GM19467 (cell line): ENCODE results near the gene NGEF.
A peak's percentile ranks its signal among the peaks of the same experiment; 100 is the strongest.
"Not testable (repeated sequence)": the region's sequence is repeated elsewhere in the genome, so short reads cannot be mapped to it uniquely, and the experiment has no call there.

Source experiments
- ATAC-seq: cut with Tn5 transposase; IDR thresholded peaks from one replicate; pipeline ENCODE4 v1.9.1; 2021; ENCODE audit warnings: mild to moderate bottlenecking, moderate library complexity; ENCODE audit not compliant: unreplicated experiment

The NGEF gene, protein sequence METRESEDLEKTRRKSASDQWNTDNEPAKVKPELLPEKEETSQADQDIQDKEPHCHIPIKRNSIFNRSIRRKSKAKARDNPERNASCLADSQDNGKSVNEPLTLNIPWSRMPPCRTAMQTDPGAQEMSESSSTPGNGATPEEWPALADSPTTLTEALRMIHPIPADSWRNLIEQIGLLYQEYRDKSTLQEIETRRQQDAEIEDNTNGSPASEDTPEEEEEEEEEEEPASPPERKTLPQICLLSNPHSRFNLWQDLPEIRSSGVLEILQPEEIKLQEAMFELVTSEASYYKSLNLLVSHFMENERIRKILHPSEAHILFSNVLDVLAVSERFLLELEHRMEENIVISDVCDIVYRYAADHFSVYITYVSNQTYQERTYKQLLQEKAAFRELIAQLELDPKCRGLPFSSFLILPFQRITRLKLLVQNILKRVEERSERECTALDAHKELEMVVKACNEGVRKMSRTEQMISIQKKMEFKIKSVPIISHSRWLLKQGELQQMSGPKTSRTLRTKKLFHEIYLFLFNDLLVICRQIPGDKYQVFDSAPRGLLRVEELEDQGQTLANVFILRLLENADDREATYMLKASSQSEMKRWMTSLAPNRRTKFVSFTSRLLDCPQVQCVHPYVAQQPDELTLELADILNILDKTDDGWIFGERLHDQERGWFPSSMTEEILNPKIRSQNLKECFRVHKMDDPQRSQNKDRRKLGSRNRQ

DNA sequence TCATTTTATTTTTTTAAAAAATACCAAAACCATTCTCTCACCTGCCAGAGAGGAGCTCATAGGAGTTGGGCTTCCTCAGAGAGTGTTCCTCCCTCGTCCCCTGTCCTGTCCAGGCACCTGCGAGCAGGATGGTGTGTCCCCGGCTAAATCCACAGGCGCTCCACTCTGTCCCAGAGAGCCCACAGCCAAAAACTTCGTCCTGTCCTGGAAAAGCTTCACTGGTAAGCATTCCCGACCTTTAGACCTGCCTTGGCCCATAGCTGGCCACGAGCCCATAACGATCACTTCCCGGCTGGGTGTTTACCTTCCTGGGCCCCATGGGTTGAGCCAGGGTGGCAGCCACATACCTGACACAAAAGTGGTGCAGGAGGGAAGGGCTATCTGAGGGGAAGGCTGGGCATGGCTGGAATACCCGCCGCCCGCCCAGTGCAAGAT is at the start of gene NGEF:
NGEF (minus strand) TSS at position 230 of the 435 bp plus-strand sequence. CDS start 38,366 bp downstream, outside the sequence.
- ATAC-seq = no peak

DNA sequence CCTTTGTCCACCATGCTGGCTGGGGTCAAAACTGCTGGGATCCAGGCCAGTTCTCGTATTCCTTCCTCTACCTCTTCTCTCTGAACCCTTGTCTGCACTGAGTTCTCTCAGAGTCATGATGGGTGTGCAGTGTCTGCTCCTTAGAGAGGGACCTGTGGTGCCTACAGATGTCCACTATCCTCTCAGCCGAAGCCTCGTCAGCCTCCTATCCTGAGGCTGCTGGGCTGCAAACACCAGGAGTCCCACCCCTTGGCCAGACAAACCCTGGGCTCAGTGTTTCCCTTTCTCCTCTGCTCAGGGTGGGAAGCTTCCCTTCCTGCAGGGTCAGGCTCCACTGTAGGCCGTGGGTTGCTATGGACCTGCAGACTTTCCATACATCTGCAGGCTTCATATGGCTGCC is 49.4 kb upstream of the NGEF start:
- ATAC-seq = no peak

DNA sequence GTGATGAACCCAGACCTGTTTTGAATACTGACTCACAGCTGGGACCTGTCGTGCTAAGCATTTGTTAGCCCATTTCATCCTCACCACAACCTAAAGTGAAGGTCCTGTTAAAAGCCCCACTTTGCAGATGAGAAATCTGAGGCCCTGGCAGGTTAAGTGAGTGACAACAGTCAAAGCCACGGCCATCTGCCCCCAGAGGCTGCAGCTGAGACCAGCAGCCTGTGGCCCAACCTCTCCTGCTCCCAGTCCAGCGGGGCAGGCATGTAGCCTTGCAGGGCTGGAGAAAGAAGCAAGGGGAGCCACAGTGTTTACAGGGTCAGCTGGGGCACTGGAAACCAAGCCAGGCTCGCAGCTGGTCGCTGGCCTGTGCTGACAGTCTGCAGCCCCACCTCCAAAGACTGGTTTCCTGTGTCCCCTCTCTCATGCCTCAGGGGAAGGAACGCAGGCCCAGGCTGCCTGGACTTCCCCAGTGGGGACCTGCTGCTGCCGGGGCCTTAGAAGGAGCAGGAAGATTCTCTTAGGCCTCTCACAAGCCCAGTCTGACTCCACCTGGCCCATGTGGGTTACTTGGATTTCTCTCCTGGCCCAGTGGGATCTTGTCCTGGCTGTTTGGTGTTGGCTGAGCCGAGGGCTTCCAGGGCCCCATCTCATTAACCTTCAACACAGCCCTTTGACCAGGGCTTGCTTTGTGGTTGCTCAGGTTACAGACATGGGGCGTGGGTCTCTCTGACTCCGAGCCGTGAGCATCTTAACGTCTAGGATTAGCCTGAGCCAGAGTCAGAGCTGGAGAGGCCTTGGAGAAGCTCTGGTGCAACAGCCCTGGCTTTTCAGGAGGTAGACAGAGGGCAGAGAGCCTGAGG is 48.8 kb upstream of the NGEF start:
- no peak for ATAC-seq

DNA sequence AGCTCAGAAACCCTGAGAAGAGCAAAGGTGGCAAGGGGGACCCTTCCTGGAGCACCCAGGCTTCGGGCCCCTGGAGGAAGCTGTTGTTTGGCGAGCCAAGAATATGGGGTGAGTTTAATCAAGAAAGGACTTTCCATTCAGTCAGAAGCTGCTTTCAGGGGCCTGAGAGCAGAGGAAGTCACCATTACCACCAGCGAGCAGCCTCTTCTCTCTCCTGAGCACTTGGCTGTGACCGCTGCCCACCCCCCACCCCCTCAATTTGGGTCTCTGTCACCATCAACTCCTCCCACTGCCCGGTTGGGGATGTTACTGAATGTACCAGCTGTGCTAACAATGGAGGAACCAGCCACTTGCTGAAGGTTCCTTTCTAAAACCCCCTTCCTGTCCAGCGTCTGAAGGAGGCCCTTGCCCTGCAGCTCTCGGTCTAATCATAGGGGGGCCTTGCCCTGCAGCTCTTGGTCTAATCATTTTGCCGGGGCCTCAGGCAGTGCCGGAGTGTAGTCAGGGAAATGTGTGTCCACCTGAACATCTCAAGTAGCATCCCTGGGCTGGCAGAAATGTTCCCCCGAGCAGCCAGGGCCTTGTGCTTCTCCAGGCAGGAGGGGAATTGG is 48.0 kb upstream of the NGEF start:
- ATAC-seq = no peak

DNA sequence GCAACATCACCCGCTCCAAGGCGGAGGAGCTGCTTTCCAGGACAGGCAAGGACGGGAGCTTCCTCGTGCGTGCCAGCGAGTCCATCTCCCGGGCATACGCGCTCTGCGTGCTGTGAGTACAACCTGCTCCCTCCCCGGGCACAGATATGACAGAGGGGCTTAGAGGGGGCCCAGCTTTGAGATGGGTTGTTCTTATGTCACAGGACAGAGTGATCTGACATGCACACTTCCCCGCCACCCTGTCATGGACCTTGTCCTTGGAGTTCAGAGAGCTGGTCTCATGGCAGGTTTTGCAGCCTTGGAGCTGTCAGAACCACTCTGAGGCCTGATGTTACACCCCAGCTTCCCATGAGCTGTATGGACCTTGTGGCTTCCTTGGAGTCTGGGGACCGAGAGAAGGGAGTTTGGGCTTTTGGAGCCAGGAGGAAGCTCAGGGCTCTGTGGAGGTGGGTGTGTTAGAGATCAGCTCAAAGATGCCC is 47.5 kb upstream of the NGEF start:
- ATAC-seq = peak; percentile 2

DNA sequence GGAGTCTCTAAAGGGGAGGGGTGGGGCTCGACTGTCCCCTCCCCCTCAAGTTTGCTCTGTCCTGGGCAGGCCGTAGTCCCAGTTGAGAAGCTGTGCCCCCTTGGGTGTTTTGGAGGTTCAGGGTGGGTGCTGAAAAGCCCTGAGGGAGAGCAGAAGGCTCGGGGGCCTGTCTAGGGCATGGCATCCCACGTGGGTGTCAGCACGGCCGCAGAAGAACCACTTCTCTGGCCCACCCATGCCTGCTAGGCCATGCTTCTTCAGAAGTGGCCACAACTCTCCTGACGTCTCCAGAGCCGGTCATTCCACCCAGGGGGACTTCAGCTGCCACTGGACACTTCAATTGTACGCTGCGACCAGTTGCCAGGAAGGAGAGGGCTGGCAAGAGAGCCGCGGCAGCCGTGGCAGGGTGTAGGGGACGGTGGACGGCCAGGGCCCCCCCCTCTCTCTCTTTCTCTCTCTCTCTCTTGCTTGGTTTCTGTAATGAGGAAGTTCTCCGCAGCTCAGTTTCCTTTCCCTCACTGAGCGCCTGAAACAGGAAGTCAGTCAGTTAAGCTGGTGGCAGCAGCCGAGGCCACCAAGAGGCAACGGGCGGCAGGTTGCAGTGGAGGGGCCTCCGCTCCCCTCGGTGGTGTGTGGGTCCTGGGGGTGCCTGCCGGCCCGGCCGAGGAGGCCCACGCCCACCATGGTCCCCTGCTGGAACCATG is 46.9 kb upstream of the NGEF start, which contains the start of gene INPP5D:
INPP5D (plus strand) TSS at position 546 of the 704 bp plus-strand sequence; CDS start at position 683, 137 bp downstream.
- ATAC-seq = peak; percentile 33

DNA sequence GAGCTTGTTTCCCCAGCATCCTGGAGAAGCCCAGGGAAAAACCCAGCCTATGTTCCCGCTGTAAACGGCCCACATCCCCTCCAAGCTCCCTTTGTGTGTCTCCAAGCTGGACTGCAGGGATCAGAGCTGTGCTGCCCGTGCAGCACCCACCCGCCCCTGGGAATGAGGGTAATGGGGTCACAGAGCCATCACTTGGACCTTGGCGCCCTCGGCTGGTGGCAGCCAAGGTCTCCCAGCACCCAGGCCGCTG is 46.4 kb upstream of the NGEF start:
- no peak for ATAC-seq

DNA sequence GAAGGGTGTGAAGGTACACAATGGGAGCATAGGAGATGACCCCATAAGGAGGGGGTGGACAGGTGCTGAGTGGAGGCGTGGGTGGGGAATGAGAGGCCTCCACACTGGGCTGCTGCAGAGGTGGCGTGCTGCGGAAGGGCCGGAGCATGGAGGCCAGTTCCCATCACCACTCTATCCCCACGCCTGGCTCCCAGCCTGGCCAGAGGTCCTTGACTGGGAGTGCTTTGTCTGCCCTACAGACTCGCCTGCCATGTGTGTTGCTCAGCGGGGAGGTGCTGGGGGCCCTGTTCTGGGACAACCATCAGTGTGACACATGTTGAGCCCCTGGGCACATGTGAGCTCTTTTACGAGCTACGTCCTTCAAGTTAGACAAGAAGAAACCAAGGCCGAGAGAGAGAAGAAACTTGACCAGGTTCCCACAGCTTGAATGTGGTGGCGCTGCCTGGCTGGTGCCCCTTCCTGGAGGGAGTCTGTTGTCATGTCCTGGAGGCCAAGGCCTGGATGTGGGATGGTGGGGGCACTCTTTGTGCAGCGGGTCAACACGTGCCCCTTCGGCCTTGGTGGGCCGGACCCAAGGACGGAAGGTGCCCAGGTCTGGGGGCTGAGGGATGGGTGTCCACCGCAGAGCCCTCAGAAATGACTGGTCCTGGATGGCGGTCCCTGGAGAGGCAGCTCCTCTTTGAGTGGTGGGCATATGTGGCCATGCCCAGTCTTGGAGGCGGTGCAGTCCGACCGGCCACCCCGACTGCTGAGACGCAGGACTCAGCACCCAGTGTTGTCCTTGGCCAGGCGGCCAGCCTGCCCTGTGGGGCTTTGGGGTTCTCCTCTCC is 45.9 kb upstream of the NGEF start:
- no peak for ATAC-seq

DNA sequence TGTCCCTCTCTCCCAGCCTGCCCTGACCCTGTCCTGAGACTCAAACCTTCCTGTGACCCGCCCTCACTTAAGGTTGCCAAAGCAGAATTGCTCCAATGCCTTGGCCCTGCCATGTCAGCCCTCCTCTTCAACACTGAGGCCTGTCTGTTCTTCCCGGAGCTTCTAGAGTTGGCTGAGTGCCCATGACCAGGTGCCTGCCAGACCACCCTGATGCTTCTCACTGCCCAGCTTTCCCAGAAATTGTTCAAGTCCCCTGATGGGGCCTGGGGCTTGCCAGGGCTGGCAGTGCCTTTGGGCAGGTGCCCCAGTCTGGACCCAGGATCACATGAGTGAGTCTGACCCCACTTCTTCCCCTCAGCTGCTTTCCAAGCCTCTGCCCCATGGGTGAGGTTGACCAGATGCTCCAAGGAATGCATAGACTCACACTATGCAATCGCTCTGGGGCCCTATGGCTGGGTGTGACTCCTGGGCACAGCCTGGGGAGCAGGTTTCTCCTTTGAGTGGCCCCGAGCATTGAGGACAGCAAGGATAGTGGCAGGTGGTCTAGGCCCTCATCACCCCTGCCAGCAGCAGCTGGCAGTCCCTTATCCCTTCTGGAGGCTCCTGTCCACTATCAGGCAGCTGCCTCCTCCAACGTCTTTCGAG is 44.0 kb upstream of the NGEF start:
- no peak for ATAC-seq

DNA sequence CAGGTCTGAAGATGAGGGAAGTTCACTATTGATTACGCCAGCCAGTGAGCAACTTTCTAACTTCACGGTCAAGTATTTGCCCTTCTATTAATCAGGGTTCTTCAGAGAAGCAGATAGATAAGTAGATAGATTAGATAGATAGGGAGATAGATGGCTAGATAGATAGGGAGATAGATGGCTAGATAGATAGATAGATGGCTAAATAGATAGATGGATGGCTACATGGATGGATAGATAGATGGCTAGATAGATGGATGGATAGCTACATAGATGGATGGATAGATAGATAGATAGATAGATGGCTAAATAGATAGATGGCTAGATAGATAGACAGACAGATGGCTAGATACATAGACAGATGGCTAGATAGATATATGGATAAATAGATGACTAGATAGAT is 42.3 kb upstream of the NGEF start:
- ATAC-seq = no peak

DNA sequence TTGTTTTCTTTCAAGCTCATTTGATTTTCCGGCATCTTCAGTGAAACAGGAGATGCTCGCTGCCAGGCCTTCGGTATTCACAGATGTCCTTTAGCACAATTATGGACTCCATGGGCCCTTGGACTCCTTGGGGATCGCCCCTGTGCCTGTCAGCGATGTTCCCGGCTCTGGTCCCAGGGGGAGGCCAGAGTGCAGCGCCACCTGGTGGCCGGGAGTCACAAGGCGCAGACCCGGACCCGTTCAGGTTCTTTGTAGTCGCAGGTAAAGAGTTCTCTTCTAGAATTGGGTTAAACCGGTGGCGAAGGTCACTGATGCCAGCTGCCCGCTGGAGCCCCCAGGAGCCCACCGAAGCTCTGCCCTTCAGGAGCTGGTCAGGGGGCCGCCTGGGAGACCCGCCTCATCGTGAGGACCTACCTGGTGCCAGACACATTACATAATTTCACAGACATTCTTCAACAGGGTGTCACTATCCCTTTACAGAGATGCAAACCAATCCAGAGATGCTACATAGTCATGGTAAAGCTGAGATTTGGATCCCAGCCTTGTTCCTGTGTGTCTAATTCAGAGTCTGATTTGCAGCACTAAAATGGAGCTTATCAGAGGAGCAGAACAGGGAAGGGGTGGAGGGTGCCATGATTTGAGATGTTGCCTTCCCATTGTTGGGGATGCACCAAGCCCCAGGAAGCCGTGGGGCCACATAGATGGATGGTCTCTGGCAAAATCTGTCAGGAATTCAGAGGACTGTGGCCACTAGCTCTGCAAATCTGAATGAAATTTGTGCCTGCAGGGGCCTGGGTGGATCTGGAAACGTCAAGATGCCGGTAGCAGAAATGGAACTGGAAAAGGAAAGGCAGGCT is 41.1 kb upstream of the NGEF start:
- ATAC-seq = no peak

DNA sequence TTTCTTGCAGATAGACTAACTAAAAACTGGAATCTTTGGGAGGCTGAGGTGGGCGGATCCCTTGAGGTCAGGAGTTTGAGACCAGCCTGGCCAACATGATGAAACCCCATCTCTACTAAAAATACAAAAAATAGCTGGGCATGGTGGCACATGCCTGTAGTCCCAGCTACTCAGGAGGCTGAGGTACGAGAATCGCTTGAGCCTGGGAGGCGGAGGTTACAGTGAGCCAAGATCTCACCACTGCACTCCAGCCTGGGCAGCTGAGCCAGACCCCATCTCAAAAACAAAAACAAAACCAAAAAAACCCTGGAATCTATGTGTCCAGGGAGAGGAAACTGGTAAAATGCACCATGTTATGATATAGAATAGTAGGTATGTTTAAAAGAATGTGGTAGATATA is 39.5 kb upstream of the NGEF start:
- ATAC-seq = not testable (repeated sequence)

DNA sequence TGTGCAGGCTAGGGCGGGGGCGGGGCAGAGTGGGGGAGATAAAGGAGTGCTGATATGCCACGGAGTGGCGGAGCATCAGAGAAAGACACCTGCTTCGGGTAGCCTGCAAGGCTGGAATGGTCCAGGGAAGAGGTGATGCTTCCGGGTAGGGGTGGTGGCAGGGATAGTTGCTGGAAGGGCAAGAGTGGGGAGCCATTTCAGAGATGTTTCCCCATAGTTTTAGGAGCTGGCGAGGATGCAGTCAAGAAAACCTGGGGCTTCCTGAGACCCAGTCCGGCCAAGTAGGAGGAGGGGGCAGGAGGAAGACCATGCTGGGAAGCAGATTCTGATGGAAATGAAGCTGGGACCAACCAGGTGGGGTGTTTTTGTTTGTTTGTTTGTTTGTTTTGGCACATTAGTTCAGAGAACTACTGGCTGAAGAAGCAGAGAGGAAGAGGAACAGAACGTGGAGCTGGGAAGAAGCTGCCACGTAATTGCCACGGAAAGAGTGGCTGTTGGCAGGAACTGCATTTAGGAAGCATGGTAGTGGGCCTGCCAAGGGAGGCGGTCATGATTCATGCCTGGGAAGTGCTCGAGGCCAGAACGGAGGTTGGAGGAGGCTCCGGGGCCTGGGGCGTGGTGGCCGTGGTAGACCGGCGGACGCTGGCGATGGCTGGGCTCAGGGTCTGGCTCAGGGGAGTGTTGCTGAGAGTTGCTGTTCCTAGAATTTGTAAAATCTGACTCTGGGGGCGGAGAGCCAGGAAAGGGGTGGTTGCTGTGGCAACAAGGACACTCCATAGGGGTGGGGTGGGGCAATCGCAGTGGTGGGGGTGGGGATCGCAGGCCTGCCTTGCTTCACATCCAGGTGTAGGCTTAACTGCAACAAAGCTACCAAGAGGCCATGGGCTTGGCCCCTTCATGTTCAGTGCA is 38.4 kb upstream of the NGEF start:
- no peak for ATAC-seq

DNA sequence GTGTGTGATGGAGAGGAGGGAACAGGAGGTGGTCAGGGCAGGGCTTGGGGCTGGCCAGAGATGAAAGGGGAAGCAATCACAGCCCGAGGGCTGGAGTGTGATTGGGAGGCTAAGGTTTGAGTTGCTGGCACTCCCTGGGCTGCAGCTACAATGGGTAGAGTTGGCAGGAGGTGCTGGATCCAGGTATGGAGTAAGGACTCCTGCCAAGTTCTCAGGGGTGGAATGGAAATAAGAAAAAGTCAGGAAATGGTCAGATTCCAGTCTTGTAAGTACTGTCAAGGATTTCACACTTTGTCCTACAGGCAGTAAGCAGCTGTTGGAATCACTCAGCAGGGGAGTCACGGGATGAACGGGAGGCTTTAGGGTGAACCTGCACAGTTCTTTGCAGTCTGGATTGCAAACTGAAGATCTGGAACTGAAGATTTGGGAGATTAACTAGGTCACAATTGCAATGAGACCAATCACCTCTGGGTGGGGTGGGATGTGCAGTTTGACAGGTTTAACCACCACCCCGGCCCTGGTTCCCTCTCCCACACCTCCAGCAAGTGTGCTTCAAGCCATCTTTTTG is 36.2 kb upstream of the NGEF start:
- no peak for ATAC-seq

DNA sequence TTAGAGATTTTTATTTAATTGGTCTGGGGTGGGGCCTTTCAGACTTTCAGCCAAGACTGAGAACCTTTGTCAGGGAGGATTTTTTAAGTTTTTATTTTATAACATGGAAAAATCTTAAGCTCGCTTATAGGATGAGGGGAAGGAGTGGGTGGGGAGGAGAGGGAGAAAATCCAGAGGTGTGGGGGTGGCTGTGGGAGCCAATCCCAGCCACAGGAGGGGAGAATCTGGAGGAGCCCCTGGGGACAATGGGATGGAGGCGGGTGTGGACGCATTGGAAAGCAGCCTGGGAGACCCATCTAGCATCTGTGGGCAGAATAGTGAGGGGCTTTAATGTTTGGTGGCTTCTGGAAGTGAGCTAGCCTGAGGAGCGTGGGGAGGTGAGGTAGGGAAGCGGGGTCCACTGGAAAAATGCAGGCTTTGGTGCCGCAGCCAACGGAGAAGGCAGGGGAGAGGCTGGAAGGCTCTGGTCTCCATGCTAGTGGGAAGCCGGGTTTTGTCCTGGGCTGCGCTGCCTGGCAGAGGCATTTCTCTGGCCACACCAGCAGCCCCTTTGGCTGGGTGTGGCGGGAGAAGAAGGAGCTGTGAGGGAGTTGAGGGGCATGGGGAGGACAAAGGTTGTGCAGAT is 35.6 kb upstream of the NGEF start:
- no peak for ATAC-seq

DNA sequence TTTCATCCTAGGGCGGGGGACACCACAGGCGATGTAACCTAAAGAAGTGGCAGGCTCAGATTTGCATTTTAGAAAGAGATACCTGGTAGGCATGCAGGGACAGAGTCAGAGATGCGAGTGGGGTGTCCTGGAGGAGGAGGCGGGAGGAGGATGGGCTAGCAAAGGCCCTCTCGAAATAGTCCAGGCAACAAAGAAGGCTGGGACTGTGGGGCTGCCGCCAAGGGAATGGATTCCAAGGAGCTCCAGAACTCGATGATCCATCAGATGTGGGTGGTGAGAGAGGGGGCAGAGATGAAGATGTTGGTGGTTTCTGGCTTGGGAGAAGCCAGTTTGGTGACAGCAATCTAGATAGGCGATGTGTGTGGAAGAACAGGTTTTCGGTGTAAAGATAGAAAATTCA is 34.6 kb upstream of the NGEF start:
- no peak for ATAC-seq
